G401 (cell line): ENCODE results near the gene TNNI2. TPM values are rescaled to one million over a fixed set of nuclear protein-coding genes. Genes with fewer than 3 reads are reported as not detected.
"Not testable (repeated sequence)": the region's sequence is repeated elsewhere in the genome, so short reads cannot be mapped to it uniquely, and the experiment has no call there.

Experiments
- DNase-seq: peaks from one replicate; pipeline ENCODE4 v3.0.0-alpha.2; 2015; ENCODE audit warnings: low spot score
- in situ Hi-C: cut with HindIII; loops from 2 replicates; pipeline ENCODE4 v1.10.0; 2016; ENCODE audit warnings: low sequenced_read_pairs, mixed read lengths
- total RNA-seq: library from RNA; depleted of rRNA; stranded (reverse); fragments of >200 nt; shearing (Covaris generic); gene quantifications from 2 replicates; pipeline ENCODE4 v1.2.3, GENCODE V29; 2014; rRNA removed

The TNNI2 gene
- not detected in 2 replicates for total RNA-seq

DNA sequence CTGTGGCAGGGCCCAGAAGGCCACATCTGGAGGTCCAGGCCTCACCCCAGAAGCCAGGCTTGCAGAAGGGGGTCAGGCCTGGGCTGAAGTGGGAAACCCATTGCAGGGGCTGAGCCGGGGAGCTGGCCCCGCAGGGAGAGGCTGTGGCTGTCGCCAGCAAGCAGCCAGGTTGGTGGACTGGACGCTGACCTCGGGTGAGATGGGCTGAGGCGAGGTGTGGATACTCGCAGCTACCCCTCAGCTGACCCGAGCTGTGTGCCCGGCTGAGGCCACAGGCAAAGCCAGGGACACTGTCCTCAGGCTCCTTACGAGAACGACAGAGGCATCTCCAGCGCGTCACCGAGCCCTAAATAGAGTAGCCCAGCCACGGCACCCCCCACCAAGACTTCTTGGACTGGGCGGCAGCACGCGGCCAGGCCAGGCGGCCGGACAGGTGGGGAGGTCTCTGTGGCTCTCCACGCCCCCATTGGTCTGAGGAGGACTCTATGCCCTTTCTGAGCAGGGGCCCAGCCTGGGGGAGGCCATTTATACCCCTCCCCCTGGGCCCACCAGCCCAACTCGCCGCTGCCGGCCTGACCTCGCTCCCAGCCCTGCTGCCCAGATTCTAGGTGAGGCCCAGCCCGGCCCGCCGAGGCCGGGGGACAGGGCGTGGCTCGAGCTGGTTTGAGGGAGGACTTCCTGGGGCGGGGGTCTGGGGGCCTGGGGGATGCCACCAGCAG lies at the start of gene TNNI2:
Gene TNNI2 (plus strand): TSS at position 556 of the 719 bp plus-strand sequence. CDS start 716 bp downstream, outside the sequence.
- in situ Hi-C loops: no loop called here
- DNase-seq: no peak

DNA sequence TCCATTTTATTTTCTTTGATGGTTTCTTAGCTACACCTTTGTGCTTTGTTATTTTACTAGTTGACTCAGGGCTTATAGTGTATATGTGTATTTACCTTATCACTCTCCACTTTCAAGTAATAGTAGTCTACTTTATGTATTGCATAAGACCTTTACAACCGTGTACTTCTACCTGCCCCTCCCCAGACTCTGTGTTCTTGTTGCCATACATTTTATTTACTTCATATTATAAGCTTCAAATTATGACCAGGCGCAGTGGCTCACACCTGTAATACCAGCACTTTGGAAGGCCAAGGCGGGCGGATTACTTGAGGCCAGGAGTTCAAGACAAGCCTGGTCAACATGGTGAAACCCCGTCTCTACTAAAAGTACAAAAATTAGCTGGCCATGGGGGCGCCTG lies 46.9 kb upstream of the TNNI2 start:
- in situ Hi-C loops: no loop called here

GRCh38 chr11:1792461-1792860 lies 46.3 kb upstream of the TNNI2 start:
- in situ Hi-C loops: no loop called here

More for the DNA sequence above, 46.9 kb upstream of the TNNI2 start:
- DNase-seq: no peak

GRCh38 chr11:1793081-1793480 lies 45.7 kb upstream of the TNNI2 start:
- in situ Hi-C loops: no loop called here
- no peak for DNase-seq

More at GRCh38 chr11:1792461-1792860, 46.3 kb upstream of the TNNI2 start:
- no peak for DNase-seq

GRCh38 chr11:1796413-1797011 lies 42.3 kb upstream of the TNNI2 start:
- DNase-seq: no peak
- in situ Hi-C loops: no loop called here

DNA sequence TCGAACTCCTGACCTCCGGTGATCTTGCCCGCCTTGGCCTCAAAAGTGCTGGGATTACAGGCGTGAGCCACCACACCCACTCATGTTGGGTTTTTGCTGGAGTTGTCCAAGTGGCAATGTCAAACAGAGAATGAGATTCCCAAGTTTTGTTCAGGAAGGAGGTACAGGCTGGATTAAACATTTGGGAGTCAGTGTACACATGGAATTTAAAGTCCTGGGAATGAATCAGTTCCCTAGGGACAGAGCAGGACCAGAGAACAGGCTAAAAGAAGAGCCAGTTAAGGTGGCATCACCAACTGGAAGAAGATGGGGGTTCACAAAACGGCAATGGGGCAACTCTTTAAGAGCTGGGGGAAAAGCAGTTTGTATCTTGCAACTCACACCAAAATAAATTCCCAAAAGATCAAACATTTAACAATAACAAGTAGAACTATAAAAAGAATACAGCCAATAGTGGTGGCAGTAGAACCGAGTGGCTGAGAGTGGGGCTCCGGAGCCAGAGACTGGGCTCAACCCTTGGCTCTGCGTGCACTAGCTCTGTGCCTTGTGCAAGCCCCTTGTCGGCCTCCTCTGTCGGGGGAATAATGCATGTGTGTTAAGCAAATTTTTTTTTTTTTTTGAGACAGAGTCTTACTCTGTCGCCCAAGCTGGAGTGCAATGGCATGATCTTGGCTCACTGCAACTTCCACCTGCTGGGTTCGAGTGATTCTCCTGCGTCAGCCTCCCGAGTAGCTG lies 41.2 kb upstream of the TNNI2 start:
- DNase-seq: no peak
- in situ Hi-C loops: no loop called here

DNA sequence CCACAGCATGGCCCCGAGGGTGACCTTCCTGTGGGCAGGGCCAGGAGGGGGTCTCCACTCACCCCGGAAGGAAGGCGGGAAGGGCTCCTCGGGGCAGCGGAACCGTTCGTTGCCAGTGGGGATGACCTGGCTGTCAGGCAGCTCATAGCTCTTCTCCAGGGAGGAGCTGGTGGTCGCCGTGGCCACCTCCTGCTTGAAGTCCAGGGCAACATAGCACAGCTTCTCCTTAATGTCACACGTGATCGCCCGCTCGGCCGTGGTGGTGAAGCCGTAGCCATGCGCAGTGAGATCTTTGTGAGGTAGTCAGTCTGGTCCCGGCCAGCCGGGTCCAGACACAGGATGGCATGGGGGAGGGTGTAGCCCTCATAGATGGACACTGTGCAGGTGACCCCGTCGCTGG lies 35.5 kb upstream of the TNNI2 start:
- in situ Hi-C loops: no loop called here
- DNase-seq: no peak

- DNase-seq, in situ Hi-C loops: not testable (repeated sequence)
Measured at GRCh38 chr11:1803835-1804519, 34.8 kb upstream of the TNNI2 start.

- in situ Hi-C loops: no loop called here
- no peak for DNase-seq
Measured at GRCh38 chr11:1805525-1805924, 33.3 kb upstream of the TNNI2 start.

GRCh38 chr11:1807264-1807995 lies 31.4 kb upstream of the TNNI2 start:
- in situ Hi-C loops: no loop called here
- DNase-seq: peak; percentile 12

- DNase-seq: no peak
- in situ Hi-C loops: no loop called here
Measured at GRCh38 chr11:1810761-1811160, 28.0 kb upstream of the TNNI2 start.

- in situ Hi-C loops: no loop called here
Measured at GRCh38 chr11:1812274-1812673, 26.5 kb upstream of the TNNI2 start.

DNA sequence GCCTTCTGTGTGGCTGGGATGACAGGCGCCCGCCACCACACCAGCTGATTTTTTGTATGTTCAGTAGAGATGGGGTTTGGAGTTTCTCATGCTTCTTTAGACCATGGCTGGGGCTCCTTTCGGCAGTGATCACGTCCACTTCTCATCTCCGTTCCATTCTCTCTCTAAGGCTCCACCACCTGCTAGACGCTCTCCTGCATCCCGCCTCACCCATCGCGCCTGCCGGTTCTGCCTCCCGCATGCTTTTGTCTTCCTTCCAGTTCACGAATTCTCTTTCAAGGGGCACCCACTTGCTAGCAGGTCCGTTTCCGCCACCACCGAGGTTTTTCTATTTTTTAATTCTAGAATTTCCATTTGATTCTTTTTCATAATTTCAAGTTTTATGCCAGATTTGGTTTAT lies 26.0 kb upstream of the TNNI2 start:
- DNase-seq: no peak
- in situ Hi-C loops: no loop called here

More at GRCh38 chr11:1812274-1812673, 26.5 kb upstream of the TNNI2 start:
- no peak for DNase-seq

GRCh38 chr11:1813356-1813755 lies 25.4 kb upstream of the TNNI2 start:
- DNase-seq, in situ Hi-C loops: not testable (repeated sequence)

GRCh38 chr11:1814691-1815090 lies 24.1 kb upstream of the TNNI2 start:
- no peak for DNase-seq
- in situ Hi-C loops: no loop called here

DNA sequence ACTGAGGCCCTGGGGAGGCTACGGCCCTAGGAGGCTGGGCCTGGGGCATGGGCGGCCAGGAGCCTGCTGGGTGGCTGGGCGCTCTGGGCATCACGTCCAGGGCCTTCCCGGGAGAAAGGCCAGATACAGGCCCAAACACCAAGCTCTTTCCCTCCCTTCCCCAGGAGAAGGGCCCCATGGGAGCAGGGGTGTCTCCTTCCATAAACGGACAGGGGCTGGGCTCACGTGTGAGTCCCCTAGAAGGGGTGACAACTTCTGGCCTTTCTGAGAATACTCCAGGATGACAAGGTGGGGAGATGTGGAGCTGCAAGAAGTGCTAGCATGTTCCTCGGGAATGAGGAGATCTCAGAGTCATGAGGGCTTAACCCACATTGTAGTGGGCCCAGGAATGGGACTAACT lies 23.5 kb upstream of the TNNI2 start:
- in situ Hi-C loops: no loop called here
- DNase-seq: no peak

DNA sequence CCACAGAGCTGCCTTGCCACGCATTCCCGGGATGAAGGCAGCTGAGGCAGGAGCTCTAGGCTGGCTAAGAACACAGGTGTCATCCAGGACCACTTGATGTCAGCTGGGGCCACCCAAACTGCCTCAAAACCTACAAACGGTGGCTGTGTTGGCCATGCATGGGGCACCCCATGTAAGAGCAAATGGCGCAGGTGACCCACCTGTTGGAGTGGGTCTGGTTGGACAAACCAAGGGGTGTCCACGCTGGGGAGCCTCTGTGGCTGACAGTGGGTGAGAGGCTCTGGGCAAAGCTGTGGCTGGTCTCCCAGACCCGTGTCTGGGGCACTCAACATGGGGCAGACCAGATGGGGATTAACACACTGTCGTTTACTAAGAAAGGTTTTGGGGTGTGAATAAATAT lies 23.0 kb upstream of the TNNI2 start:
- in situ Hi-C loops: no loop called here
- DNase-seq: no peak

DNA sequence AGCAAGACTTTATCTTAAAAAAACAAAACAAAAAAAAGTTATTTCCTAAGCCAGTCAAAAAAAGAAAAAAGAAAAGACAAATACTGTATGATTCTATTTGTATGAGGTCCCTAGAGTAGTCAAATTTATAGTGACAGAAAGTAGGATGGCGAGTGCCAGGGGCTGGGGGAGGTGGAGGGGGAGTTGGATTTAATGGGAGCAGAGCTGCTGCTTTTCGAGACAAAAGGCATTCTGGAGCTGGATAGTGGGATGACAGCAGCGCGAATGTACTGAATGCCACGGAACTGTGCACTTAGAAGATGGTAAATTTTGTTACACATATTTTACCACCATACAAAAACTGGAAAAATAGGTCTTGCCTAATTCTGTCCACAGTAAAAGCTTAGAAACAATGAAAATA lies 21.8 kb upstream of the TNNI2 start:
- DNase-seq: no peak
- in situ Hi-C loops: no loop called here

DNA sequence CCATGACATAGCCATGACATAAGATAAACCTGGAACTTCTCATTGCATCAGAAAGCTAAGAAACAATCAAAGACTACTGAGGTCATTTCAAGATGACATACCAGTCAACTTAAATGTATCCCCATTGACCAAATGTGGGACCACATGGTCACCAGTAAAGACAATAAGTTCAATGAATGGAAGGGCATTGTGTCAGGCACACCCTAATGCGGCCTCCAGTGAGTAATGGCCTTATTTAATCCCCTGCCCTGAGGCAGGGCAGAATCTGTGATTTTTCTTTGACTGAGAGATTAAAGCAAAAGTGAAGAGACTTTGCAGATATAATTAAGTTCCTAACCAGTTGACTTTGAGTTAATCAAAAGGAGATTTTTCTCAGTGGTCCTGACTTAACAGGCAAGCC lies 21.3 kb upstream of the TNNI2 start:
- in situ Hi-C loops: no loop called here

More for the DNA sequence above, 21.3 kb upstream of the TNNI2 start:
- DNase-seq: no peak
